HG02571 (cell line): ENCODE data around the gene DHDDS.
A peak's percentile ranks its signal among the peaks of the same experiment; 100 is the strongest.
"Not testable (repeated sequence)": the region's sequence is repeated elsewhere in the genome, so short reads cannot be mapped to it uniquely, and the experiment has no call there.

ENCODE experiments used
- ATAC-seq: cut with Tn5 transposase; IDR thresholded peaks from one replicate; pipeline ENCODE4 v1.9.1; 2021; ENCODE audit warnings: mild to moderate bottlenecking, moderate library complexity; ENCODE audit not compliant: unreplicated experiment

DHDDS gene

DNA sequence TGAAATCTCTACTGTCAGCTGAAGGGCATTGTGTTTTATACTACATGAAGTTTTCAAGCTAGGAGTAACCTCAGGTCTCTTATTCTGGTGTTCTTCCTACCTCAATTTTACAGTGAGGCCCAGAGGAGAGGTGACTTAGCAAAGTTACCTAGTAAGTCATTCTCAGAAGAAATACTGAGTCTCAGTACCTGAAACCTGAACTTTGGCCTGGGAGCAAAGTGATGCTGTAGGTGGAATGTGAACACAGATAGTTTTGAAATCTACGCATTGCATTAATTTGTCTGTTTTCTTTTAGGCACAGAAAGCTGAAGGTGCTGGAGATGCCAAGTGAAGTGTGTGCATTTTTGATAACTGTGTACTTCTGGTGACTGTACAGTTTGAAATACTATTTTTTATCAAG lies 42.7 kb downstream of the DHDDS start:
- no peak for ATAC-seq

GRCh38 chr1:26475989-26476388 lies 43.9 kb downstream of the DHDDS start:
- no peak for ATAC-seq

GRCh38 chr1:26476958-26477357 lies 44.8 kb downstream of the DHDDS start:
- no peak for ATAC-seq

GRCh38 chr1:26477446-26478152 lies 45.5 kb downstream of the DHDDS start:
- no peak for ATAC-seq

DNA sequence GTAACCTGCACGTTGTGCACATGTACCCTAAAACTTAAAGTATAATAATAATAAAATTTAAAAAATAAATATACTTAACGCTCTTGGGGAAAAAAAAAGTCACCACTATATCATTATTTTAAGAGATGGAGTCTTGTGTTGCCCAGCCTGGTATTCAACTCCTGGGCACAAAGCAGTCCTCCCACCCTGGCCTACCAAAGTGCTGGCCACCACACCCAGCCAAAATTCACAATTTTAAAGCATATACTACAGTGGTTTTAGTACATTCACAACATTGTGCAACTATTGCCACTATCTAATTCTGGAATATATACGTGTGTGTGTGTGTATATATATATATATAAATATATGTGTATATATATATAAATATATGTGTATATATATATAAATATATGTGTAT lies 46.0 kb downstream of the DHDDS start:
- ATAC-seq: no peak

DNA sequence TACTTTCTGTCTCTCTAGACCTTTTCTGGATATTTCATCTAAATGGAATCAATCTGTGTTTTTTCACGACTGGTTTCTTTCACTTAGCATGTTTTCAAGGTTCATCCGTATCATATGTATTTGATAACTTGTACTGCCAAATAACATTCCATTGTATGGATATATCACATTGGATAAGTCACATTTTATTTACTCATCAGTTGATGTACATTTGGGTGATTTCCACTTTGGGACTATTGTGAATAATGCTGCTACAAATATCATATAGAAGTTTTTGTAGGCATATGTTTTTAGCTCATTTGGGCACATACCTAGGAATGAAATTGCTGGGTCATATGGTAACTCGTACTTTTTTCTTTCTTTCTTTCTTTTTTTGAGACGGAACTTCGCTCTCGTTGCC lies 46.9 kb downstream of the DHDDS start:
- ATAC-seq: no peak

GRCh38 chr1:26482921-26483320 lies 50.8 kb downstream of the DHDDS start:
- ATAC-seq: no peak

GRCh38 chr1:26483980-26484379 lies 51.9 kb downstream of the DHDDS start:
- ATAC-seq: no peak

DNA sequence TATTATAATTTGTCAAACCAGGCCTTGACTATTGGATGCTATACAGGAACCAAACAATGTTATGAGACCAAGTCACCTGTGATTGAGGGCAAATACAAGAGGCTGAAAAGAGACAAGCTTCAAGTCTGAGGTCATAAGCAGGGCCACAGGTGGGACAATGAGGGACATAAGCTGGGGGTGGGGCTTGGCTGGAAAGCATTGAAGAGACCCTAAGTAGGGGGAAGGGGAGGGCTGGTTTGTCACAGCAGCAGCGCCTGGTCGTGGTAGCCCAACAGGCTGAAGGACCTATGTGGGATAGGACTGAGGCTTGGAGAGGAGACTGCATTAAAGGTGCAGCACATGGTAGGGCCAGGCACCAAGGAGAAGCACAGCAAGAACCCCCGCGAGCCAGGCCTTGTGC lies 58.0 kb downstream of the DHDDS start:
- no peak for ATAC-seq

- ATAC-seq: no peak
These were observed 61.1 kb downstream of the DHDDS start for GRCh38 chr1:26493267-26493666.

GRCh38 chr1:26493938-26494337 lies 61.8 kb downstream of the DHDDS start:
- no peak for ATAC-seq

DNA sequence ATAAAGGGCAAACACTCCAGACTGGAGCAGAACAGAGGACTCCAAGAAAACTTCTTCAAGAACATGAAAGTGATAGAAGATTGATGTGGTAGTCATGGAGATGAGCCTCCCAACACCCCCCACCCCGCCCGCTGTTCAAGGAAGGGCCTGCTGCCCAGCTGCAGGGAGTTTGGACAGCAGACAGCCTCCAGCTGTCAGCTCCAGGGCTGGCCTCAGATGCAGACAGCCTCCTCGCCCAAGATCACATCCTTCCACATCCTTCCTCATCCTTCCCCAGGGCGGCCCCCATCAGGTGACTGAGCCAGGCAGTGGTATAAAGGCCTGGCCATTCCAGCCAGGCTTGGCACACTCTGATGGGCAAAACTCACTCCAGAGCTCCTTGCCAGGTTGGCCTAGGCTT lies 64.7 kb downstream of the DHDDS start:
- no peak for ATAC-seq

- no peak for ATAC-seq
These were observed 66.8 kb downstream of the DHDDS start for GRCh38 chr1:26498894-26499293.

GRCh38 chr1:26500488-26501175 lies 68.5 kb downstream of the DHDDS start:
- peak; percentile 66 for ATAC-seq

DNA sequence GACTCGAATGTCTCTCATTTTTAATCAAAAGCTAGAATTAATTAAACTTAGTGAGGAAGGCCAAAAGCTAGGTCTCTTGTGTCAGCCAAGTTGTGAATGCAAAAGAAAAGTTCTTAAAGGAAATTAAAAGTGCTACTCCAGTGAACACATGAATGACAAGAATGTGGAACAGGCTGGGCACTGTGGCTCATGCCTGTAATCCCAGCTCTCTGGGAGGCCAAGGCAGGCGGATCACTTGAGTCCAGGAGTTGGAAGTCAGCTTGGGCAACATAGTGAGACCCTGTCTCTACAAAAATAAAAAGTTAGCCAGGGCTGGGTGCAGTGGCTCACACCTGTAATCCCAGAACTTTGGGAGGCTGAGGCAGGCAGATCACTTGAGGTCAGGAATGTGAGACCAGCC lies 78.6 kb downstream of the DHDDS start:
- ATAC-seq: not testable (repeated sequence)

GRCh38 chr1:26515836-26516235 lies 83.7 kb downstream of the DHDDS start:
- ATAC-seq: not testable (repeated sequence)

- ATAC-seq: no peak
These were observed 85.1 kb downstream of the DHDDS start for GRCh38 chr1:26516987-26517765.

GRCh38 chr1:26517766-26518049 lies 85.6 kb downstream of the DHDDS start:
- ATAC-seq: no peak

- ATAC-seq: no peak
These were observed 86.2 kb downstream of the DHDDS start for GRCh38 chr1:26518355-26518754.

DNA sequence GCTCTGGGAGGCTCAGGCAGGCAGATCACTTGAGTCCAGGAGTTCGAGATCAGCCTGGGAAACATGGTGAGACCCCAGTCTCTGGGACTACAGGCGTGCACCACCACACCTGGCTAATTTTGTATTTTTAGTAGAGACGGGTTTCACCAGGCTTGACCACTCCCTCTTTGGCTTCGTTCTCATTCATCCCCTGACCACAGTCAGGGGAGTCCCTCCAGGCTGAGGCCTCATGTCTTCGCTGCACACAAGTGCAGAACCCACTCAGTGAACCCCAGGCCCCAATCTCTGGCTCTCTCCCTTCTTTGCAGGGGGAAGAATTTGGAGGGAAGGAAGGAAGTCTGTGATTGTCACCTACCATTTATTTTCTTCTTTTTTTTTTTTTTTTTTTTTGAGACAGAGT lies 88.2 kb downstream of the DHDDS start:
- ATAC-seq: no peak
